ENCODE results near the gene RAB27A.

The RAB27A gene

GRCh38 chr15:55230953-55231352 lies 58.7 kb downstream of the RAB27A start:
- DNase-seq (ENCODE audit: low read depth): no peak
- TF ChIP-seq CTCF (IDR thresholded peaks at IDR 0.05; ENCODE audit: low read depth, low read length, missing control alignments): no peak
- no peak overlapping the region for H3K4me3 ChIP-seq (ENCODE audit: low read depth, low read length)
- in situ Hi-C loops (cut with HindIII; ENCODE audit: low sequenced_read_pairs): no loop called here

- no peak for TF ChIP-seq CTCF (IDR thresholded peaks at IDR 0.05; ENCODE audit: low read depth, low read length, missing control alignments)
- no peak for DNase-seq (ENCODE audit: low read depth)
- no peak overlapping the region for H3K4me3 ChIP-seq (ENCODE audit: low read depth, low read length)
- in situ Hi-C loops (cut with HindIII; ENCODE audit: low sequenced_read_pairs): no loop called here
Observed at GRCh38 chr15:55230051-55230670, 59.5 kb downstream of the RAB27A start.

- H3K4me3 ChIP-seq (ENCODE audit: low read depth, low read length): no peak overlapping the region
- no peak for TF ChIP-seq CTCF (IDR thresholded peaks at IDR 0.05; ENCODE audit: low read depth, low read length, missing control alignments)
- in situ Hi-C loops (cut with HindIII; ENCODE audit: low sequenced_read_pairs): loop anchor here (5.0 kb wide), 1 partner anchor 51 kb away; no protein-coding TSS in a partner anchor
- no peak for DNase-seq (ENCODE audit: low read depth)
Observed at GRCh38 chr15:55226127-55226526, 63.5 kb downstream of the RAB27A start.

- DNase-seq (ENCODE audit: low read depth): no peak
- in situ Hi-C loops (cut with HindIII; ENCODE audit: low sequenced_read_pairs): loop anchor here (5.0 kb wide), 1 partner anchor 52 kb away; no protein-coding TSS in a partner anchor
Observed at GRCh38 chr15:55224892-55225291, 64.7 kb downstream of the RAB27A start.

GRCh38 chr15:55222588-55222987 lies 67.0 kb downstream of the RAB27A start:
- in situ Hi-C loops (cut with HindIII; ENCODE audit: low sequenced_read_pairs): no loop called here
- no peak overlapping the region for H3K4me3 ChIP-seq (ENCODE audit: low read depth, low read length)
- TF ChIP-seq CTCF (IDR thresholded peaks at IDR 0.05; ENCODE audit: low read depth, low read length, missing control alignments): no peak
- no peak for DNase-seq (ENCODE audit: low read depth)

More at GRCh38 chr15:55224892-55225291, 64.7 kb downstream of the RAB27A start:
- no peak overlapping the region for H3K4me3 ChIP-seq (ENCODE audit: low read depth, low read length)
- no peak for TF ChIP-seq CTCF (IDR thresholded peaks at IDR 0.05; ENCODE audit: low read depth, low read length, missing control alignments)

- in situ Hi-C loops (cut with HindIII; ENCODE audit: low sequenced_read_pairs): no loop called here
- DNase-seq (ENCODE audit: low read depth): peak; percentile 60
- H3K4me3 ChIP-seq (ENCODE audit: low read depth, low read length): no peak overlapping the region
Observed at GRCh38 chr15:55221090-55222011, 68.3 kb downstream of the RAB27A start.

More at GRCh38 chr15:55221090-55222011, 68.3 kb downstream of the RAB27A start:
- TF ChIP-seq CTCF (IDR thresholded peaks at IDR 0.05; ENCODE audit: low read depth, low read length, missing control alignments): no peak

Data from astrocyte of the cerebellum (primary cell).